ENCODE data around the gene HHATL. TPM values are rescaled to one million over a fixed set of nuclear protein-coding genes. Genes with fewer than 3 reads are reported as not detected.

The HHATL gene
- total RNA-seq, 2 experiments from 2014 or later: not detected

- no peak overlapping the region for H3K27ac Mint-ChIP-seq
- no peak for DNase-seq
- peaks cover 7% of the 10 kb centered on the region for H3K27me3 Mint-ChIP-seq
- no peaks in the 10 kb centered on the region for H3K36me3 Mint-ChIP-seq (ENCODE audit: low read depth)
- no peaks in the 10 kb centered on the region for H3K4me1 Mint-ChIP-seq
- CTCF ChIA-PET: no interaction called here
- H3K4me3 Mint-ChIP-seq: no peak overlapping the region
- no peaks in the 10 kb centered on the region for H3K9me3 Mint-ChIP-seq
- POLR2A ChIA-PET: no interaction called here
These were observed 11.7 kb upstream of the HHATL start for GRCh38 chr3:42714171-42714852.

GRCh38 chr3:42713747-42714146 is 11.1 kb upstream of the HHATL start:
- Mint-ChIP-seq H3K4me1 (no peaks in the 10 kb centered on the region), H3K27ac (no peak overlapping the region), H3K9me3 (no peaks in the 10 kb centered on the region), H3K27me3 (peaks cover 2% of the 10 kb centered on the region), H3K4me3 (no peak overlapping the region), H3K36me3 (ENCODE audit: low read depth) (no peaks in the 10 kb centered on the region)
- CTCF ChIA-PET: no interaction called here
- DNase-seq: no peak
- POLR2A ChIA-PET: no interaction called here

GRCh38 chr3:42712688-42713372 is 10.2 kb upstream of the HHATL start:
- Mint-ChIP-seq H3K27me3 (peaks cover 2% of the 10 kb centered on the region), H3K36me3 (ENCODE audit: low read depth) (no peaks in the 10 kb centered on the region), H3K4me3 (no peak overlapping the region), H3K4me1 (no peaks in the 10 kb centered on the region), H3K9me3 (no peaks in the 10 kb centered on the region), H3K27ac (no peak overlapping the region)
- POLR2A ChIA-PET: no interaction called here
- CTCF ChIA-PET: interaction anchor here (0.8 kb wide), 2 partner anchors 32 to 97 kb away, joined by 3 read pairs; no protein-coding TSS in a partner anchor
- no peak for DNase-seq

GRCh38 chr3:42712344-42712648 is 9.7 kb upstream of the HHATL start:
- CTCF ChIA-PET: interaction anchor here (0.8 to 1.5 kb wide), 2 partner anchors 18 to 97 kb away, joined by 3 to 4 read pairs; no protein-coding TSS in a partner anchor
- DNase-seq: no peak
- POLR2A ChIA-PET: no interaction called here
- Mint-ChIP-seq H3K27ac (no peak overlapping the region), H3K36me3 (ENCODE audit: low read depth) (no peaks in the 10 kb centered on the region), H3K27me3 (peaks cover 2% of the 10 kb centered on the region), H3K4me3 (no peak overlapping the region), H3K4me1 (no peaks in the 10 kb centered on the region), H3K9me3 (no peaks in the 10 kb centered on the region)

GRCh38 chr3:42711491-42712343 is 9.1 kb upstream of the HHATL start:
- ChIA-PET CTCF (interaction anchor here (0.6 to 1.5 kb wide), 3 partner anchors 12 to 1222 kb away, joined by 3 to 6 read pairs (median 4); no protein-coding TSS in a partner anchor), POLR2A (no interaction called here)
- Mint-ChIP-seq H3K4me1 (no peaks in the 10 kb centered on the region), H3K36me3 (ENCODE audit: low read depth) (no peaks in the 10 kb centered on the region), H3K27me3 (peaks cover 2% of the 10 kb centered on the region), H3K9me3 (no peaks in the 10 kb centered on the region), H3K4me3 (no peak overlapping the region), H3K27ac (no peak overlapping the region)
- no peak for DNase-seq

- no peak overlapping the region for H3K27ac Mint-ChIP-seq
- no peak overlapping the region for H3K4me3 Mint-ChIP-seq
- H3K36me3 Mint-ChIP-seq (ENCODE audit: low read depth): no peaks in the 10 kb centered on the region
- peaks cover 2% of the 10 kb centered on the region for H3K27me3 Mint-ChIP-seq
- no peak for DNase-seq
- no peaks in the 10 kb centered on the region for H3K4me1 Mint-ChIP-seq
- POLR2A ChIA-PET: no interaction called here
- no peaks in the 10 kb centered on the region for H3K9me3 Mint-ChIP-seq
- CTCF ChIA-PET: interaction anchor here (1.0 to 1.3 kb wide), 2 partner anchors 13 to 524 kb away, joined by 3 to 6 read pairs; no protein-coding TSS in a partner anchor
These were observed 7.9 kb upstream of the HHATL start for GRCh38 chr3:42710323-42711021.

- Mint-ChIP-seq H3K9me3 (no peaks in the 10 kb centered on the region), H3K4me1 (no peaks in the 10 kb centered on the region), H3K36me3 (ENCODE audit: low read depth) (no peaks in the 10 kb centered on the region), H3K4me3 (no peak overlapping the region), H3K27me3 (peaks cover 2% of the 10 kb centered on the region), H3K27ac (no peak overlapping the region)
- ChIA-PET CTCF (interaction anchor here (0.9 kb wide), 1 partner anchor 14 kb away, joined by 3 read pairs; no protein-coding TSS in a partner anchor), POLR2A (no interaction called here)
- no peak for DNase-seq
These were observed 7.0 kb upstream of the HHATL start for GRCh38 chr3:42709621-42710020.

- Mint-ChIP-seq H3K27me3 (no peaks in the 10 kb centered on the region), H3K4me1 (no peaks in the 10 kb centered on the region)
These were observed 6.1 kb upstream of the HHATL start for GRCh38 chr3:42708611-42709151.

GRCh38 chr3:42707620-42708355 is 5.2 kb upstream of the HHATL start:
- CTCF ChIA-PET: no interaction called here
- no peak overlapping the region for H3K27ac Mint-ChIP-seq

More at GRCh38 chr3:42708611-42709151, 6.1 kb upstream of the HHATL start:
- POLR2A ChIA-PET: no interaction called here
- CTCF ChIA-PET: no interaction called here
- no peak overlapping the region for H3K27ac Mint-ChIP-seq
- H3K36me3 Mint-ChIP-seq (ENCODE audit: low read depth): no peaks in the 10 kb centered on the region
- H3K4me3 Mint-ChIP-seq: no peak overlapping the region
- no peak for DNase-seq
- H3K9me3 Mint-ChIP-seq: no peaks in the 10 kb centered on the region

GRCh38 chr3:42706721-42707619 is 4.4 kb upstream of the HHATL start:
- ChIA-PET CTCF (no interaction called here), POLR2A (no interaction called here)
- H3K4me3 Mint-ChIP-seq: no peak overlapping the region
- no peak for DNase-seq
- no peaks in the 10 kb centered on the region for H3K27me3 Mint-ChIP-seq
- H3K9me3 Mint-ChIP-seq: no peaks in the 10 kb centered on the region
- H3K27ac Mint-ChIP-seq: no peak overlapping the region
- H3K4me1 Mint-ChIP-seq: no peaks in the 10 kb centered on the region
- H3K36me3 Mint-ChIP-seq (ENCODE audit: low read depth): no peaks in the 10 kb centered on the region

More at GRCh38 chr3:42707620-42708355, 5.2 kb upstream of the HHATL start:
- Mint-ChIP-seq H3K36me3 (ENCODE audit: low read depth) (no peaks in the 10 kb centered on the region), H3K4me3 (no peak overlapping the region), H3K4me1 (no peaks in the 10 kb centered on the region), H3K27me3 (no peaks in the 10 kb centered on the region), H3K9me3 (no peaks in the 10 kb centered on the region)
- POLR2A ChIA-PET: no interaction called here
- DNase-seq: no peak

- CTCF ChIA-PET: no interaction called here
- POLR2A ChIA-PET: no interaction called here
- peaks cover 3% of the 10 kb centered on the region for H3K4me1 Mint-ChIP-seq
- no peak overlapping the region for H3K4me3 Mint-ChIP-seq
- no peaks in the 10 kb centered on the region for H3K9me3 Mint-ChIP-seq
- H3K27ac Mint-ChIP-seq: no peak overlapping the region
- no peaks in the 10 kb centered on the region for H3K36me3 Mint-ChIP-seq (ENCODE audit: low read depth)
- H3K27me3 Mint-ChIP-seq: no peaks in the 10 kb centered on the region
- no peak for DNase-seq
These were observed 3.5 kb upstream of the HHATL start for GRCh38 chr3:42705962-42706585.

Data from activated CD4-positive, alpha-beta T cell treated with anti-CD3 and anti-CD28 coated beads, Interleukin-2, amount 10 ng/mL, durations not matched to agents 7 days and 5 days (primary cell).